ENCODE data around the gene RAVER2.

Gene RAVER2

DNA sequence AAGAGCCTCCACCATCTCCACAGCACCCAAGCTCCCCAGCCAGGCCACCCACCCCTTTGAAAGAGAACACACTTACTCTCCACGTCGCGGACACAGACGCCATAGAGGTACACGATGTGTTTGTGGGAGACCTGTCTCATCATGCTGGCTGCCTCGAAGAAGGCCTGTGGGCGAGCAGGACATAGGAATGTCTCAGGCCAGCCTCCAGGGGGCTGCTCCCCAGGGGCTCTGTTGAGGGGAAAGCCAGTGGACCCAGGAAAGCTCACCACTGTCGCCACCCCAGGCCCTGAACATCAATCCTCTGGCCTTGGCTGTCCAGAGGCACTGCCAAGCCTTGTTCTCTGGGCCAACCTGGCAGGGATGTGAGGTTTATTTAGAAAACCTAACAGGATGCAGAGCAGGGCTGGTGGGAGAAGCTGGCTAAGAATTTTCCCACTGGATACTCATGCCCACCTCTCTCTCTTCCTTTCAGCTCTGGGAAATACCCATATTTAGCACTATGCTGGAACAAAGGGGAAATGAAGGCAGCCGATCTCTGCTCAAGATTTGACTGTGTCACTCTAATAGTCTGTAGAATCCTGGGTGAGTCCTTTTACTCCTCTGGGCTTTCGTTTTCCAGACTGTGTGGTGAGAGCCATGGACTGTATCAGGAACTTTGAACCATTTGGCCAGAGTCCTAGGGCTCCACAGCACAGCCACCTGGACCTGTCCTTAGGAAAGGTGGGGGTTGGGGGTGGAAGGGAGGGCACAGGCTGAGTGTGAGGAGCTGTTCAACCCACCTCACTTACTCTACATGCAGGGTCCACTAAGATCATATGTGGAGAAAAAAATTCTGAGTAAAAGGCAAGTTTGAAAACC, 101.9 kb downstream of the RAVER2 start:
- TF ChIP-seq SUZ12 (IDR thresholded peaks at IDR 0.05; ENCODE audit: extremely low read depth, insufficient read depth, insufficient read length) (no peak), ZNF274 (IDR thresholded peaks at IDR 0.05; ENCODE audit: low read depth, low read length) (no peak), YY1 (IDR thresholded peaks at IDR 0.05; ENCODE audit: insufficient read depth, insufficient read length) (no peak)
- Histone ChIP-seq H3K27me3 (ENCODE audit: insufficient read depth, insufficient read length) (no peaks in the 10 kb centered on the region), H3K9me3 (ENCODE audit: insufficient read depth, low read length) (no peaks in the 10 kb centered on the region), H3K36me3 (ENCODE audit: insufficient read depth, insufficient read length, low read length) (peaks cover 84% of the 10 kb centered on the region), H3K4me1 (ENCODE audit: insufficient read depth, insufficient read length) (no peaks in the 10 kb centered on the region), H3K4me3 (ENCODE audit: insufficient read length, low read depth) (no peak overlapping the region), H3K9ac (ENCODE audit: insufficient read length, low read depth) (no peak overlapping the region)
- no peak for DNase-seq (ENCODE audit: low read depth, low spot score)

DNA sequence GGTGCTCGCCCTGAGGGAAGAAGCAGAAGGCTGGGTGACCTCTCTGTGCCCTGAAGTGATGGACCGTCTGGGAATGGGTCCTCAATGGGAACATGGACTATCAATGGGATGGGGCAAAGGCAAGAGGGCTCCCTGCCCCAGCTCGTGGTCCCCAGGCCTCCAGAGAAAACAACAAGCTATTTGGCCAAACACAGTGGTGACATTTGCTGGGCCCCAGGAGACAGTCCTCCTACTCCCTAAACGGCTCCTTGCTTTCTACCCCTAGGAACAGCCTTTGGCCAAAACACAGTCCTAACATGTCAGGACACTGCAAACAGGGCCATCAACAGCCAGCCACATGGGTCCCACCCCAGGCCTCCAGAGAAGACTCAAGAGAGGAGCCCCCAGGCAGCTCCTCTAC, 102.8 kb downstream of the RAVER2 start:
- H3K9ac ChIP-seq (ENCODE audit: insufficient read length, low read depth), result no peak overlapping the region
- no peaks in the 10 kb centered on the region for H3K4me1 ChIP-seq (ENCODE audit: insufficient read depth, insufficient read length)
- no peaks in the 10 kb centered on the region for H3K9me3 ChIP-seq (ENCODE audit: insufficient read depth, low read length)
- DNase-seq (ENCODE audit: low read depth, low spot score), result no peak
- peaks cover 85% of the 10 kb centered on the region for H3K36me3 ChIP-seq (ENCODE audit: insufficient read depth, insufficient read length, low read length)
- no peak overlapping the region for H3K4me3 ChIP-seq (ENCODE audit: insufficient read length, low read depth)
- no peaks in the 10 kb centered on the region for H3K27me3 ChIP-seq (ENCODE audit: insufficient read depth, insufficient read length)
- TF ChIP-seq YY1 (IDR thresholded peaks at IDR 0.05; ENCODE audit: insufficient read depth, insufficient read length) (no peak), ZNF274 (IDR thresholded peaks at IDR 0.05; ENCODE audit: low read depth, low read length) (no peak), SUZ12 (IDR thresholded peaks at IDR 0.05; ENCODE audit: extremely low read depth, insufficient read depth, insufficient read length) (no peak)

DNA sequence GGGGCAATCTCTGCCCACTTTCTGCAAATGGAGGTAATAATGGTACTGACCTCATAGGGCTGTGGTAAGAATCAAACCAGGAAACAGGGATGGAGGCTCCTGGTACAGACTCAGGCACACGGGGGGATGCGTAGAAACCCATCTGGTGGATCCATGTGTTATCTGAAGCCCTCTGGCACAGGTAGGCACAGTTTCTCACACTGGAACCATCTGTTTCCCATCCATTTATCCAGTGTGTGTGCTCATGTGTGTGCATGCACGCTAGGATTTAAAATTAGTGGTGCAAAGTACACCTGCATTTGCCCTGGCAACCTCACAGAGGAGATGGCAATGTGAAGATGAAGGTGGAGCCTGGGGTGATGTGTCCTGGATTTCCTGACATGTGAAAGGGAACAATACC, 103.3 kb downstream of the RAVER2 start:
- no peaks in the 10 kb centered on the region for H3K27me3 ChIP-seq (ENCODE audit: insufficient read depth, insufficient read length)
- no peak for DNase-seq (ENCODE audit: low read depth, low spot score)
- no peak overlapping the region for H3K9ac ChIP-seq (ENCODE audit: insufficient read length, low read depth)
- peaks cover 86% of the 10 kb centered on the region for H3K36me3 ChIP-seq (ENCODE audit: insufficient read depth, insufficient read length, low read length)
- no peaks in the 10 kb centered on the region for H3K9me3 ChIP-seq (ENCODE audit: insufficient read depth, low read length)
- no peak overlapping the region for H3K4me3 ChIP-seq (ENCODE audit: insufficient read length, low read depth)
- TF ChIP-seq SUZ12 (IDR thresholded peaks at IDR 0.05; ENCODE audit: extremely low read depth, insufficient read depth, insufficient read length) (no peak), ZNF274 (IDR thresholded peaks at IDR 0.05; ENCODE audit: low read depth, low read length) (no peak), YY1 (IDR thresholded peaks at IDR 0.05; ENCODE audit: insufficient read depth, insufficient read length) (no peak)
- H3K4me1 ChIP-seq (ENCODE audit: insufficient read depth, insufficient read length), result no peaks in the 10 kb centered on the region

DNA sequence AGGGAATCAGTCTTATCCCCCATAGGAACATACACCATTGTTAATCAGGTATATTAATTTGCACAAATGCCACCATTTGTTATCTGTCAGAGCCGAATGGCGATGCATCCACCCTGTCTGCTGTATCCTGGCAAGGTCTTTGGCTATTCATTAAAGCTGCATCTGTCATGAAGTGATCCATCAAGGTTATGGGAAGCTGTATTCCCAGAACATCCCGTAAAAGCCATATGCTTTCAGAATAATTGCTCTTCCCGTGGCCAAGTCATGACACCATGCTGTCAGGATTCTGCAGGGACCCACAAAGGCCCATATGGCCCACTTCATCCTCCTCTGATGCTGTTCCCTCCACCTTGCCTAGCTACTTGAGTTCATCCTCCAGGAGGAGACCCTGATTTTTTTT, 103.9 kb downstream of the RAVER2 start:
- Histone ChIP-seq H3K27me3 (ENCODE audit: insufficient read depth, insufficient read length) (no peaks in the 10 kb centered on the region), H3K36me3 (ENCODE audit: insufficient read depth, insufficient read length, low read length) (peaks cover 85% of the 10 kb centered on the region), H3K4me3 (ENCODE audit: insufficient read length, low read depth) (no peak overlapping the region), H3K4me1 (ENCODE audit: insufficient read depth, insufficient read length) (no peaks in the 10 kb centered on the region), H3K9me3 (ENCODE audit: insufficient read depth, low read length) (no peaks in the 10 kb centered on the region), H3K9ac (ENCODE audit: insufficient read length, low read depth) (no peak overlapping the region)
- no peak for DNase-seq (ENCODE audit: low read depth, low spot score)
- TF ChIP-seq ZNF274 (IDR thresholded peaks at IDR 0.05; ENCODE audit: low read depth, low read length), result no peak
- no peak for TF ChIP-seq YY1 (IDR thresholded peaks at IDR 0.05; ENCODE audit: insufficient read depth, insufficient read length)
- TF ChIP-seq SUZ12 (IDR thresholded peaks at IDR 0.05; ENCODE audit: extremely low read depth, insufficient read depth, insufficient read length), result no peak

DNA sequence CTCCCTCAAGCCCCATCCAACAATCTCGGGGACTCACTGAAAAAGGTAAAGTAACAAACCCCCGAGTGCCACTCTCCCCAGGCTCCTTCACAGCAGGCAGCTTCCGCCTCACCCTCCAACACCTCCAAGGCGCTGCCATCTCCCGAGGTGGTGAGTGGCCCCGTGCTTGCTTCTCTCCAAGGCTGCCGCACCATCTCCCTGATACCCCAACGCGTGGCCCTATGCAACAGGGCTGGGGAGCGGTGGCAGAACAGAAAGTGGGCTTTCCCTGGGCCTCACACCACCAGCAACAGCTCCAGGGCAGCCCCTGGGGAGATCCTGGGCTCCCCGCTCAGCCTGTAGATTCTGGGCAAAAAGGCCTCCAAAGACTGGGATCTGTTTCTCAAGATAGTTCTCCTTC, 105.1 kb downstream of the RAVER2 start:
- Histone ChIP-seq H3K36me3 (ENCODE audit: insufficient read depth, insufficient read length, low read length) (peaks cover 86% of the 10 kb centered on the region), H3K9ac (ENCODE audit: insufficient read length, low read depth) (no peak overlapping the region)

DNA sequence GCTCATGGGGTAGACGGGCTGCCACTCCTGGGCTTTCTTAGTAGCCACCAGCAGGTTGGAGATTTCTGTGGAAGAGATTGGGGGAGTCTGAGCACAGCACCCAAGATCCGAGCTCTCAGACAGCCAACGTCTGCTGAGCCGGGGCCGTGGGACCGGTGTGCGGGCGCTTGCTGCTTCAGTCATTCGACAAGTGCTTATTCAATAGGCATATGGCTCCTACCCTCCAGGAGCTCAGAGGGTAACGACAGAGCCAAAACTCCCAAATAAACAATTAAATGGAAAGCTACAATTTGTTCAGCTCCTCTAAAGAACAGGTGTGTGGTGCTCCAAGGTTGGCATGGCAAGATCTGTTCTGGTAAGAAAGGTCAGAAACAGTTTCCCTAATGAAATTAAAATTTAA, 106.0 kb downstream of the RAVER2 start:
- Histone ChIP-seq H3K9me3 (ENCODE audit: insufficient read depth, low read length) (no peaks in the 10 kb centered on the region), H3K36me3 (ENCODE audit: insufficient read depth, insufficient read length, low read length) (peaks cover 86% of the 10 kb centered on the region)

More for the DNA sequence above, 105.1 kb downstream of the RAVER2 start:
- TF ChIP-seq SUZ12 (IDR thresholded peaks at IDR 0.05; ENCODE audit: extremely low read depth, insufficient read depth, insufficient read length), result no peak
- no peak for TF ChIP-seq YY1 (IDR thresholded peaks at IDR 0.05; ENCODE audit: insufficient read depth, insufficient read length)
- no peak for TF ChIP-seq ZNF274 (IDR thresholded peaks at IDR 0.05; ENCODE audit: low read depth, low read length)
- no peak for DNase-seq (ENCODE audit: low read depth, low spot score)
- Histone ChIP-seq H3K9me3 (ENCODE audit: insufficient read depth, low read length) (no peaks in the 10 kb centered on the region), H3K4me1 (ENCODE audit: insufficient read depth, insufficient read length) (no peaks in the 10 kb centered on the region), H3K4me3 (ENCODE audit: insufficient read length, low read depth) (no peak overlapping the region), H3K27me3 (ENCODE audit: insufficient read depth, insufficient read length) (no peaks in the 10 kb centered on the region)

DNA sequence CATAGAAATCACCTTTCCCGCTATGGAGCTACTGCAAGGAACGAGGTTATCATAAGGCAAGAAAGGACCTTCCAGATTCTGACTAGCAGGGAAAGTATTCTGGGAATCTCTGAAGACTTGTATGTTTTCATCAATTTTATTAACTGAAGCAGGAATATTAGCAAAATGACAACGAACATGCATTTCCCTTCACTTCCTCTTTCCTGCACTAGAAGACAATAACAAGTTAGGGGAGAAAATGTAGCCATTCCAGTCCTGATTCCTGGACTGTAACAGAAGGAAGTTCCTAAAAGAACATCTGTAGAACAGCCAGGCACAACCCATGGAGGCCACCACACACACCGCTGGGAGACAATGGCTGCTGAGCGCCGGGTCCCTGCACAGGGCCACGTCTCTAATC, 106.8 kb downstream of the RAVER2 start:
- no peaks in the 10 kb centered on the region for H3K27me3 ChIP-seq (ENCODE audit: insufficient read depth, insufficient read length)
- peaks cover 86% of the 10 kb centered on the region for H3K36me3 ChIP-seq (ENCODE audit: insufficient read depth, insufficient read length, low read length)
- no peaks in the 10 kb centered on the region for H3K9me3 ChIP-seq (ENCODE audit: insufficient read depth, low read length)
- TF ChIP-seq YY1 (IDR thresholded peaks at IDR 0.05; ENCODE audit: insufficient read depth, insufficient read length) (no peak), ZNF274 (IDR thresholded peaks at IDR 0.05; ENCODE audit: low read depth, low read length) (no peak), SUZ12 (IDR thresholded peaks at IDR 0.05; ENCODE audit: extremely low read depth, insufficient read depth, insufficient read length) (no peak)
- H3K4me3 ChIP-seq (ENCODE audit: insufficient read length, low read depth), result no peak overlapping the region
- H3K9ac ChIP-seq (ENCODE audit: insufficient read length, low read depth), result no peak overlapping the region
- no peaks in the 10 kb centered on the region for H3K4me1 ChIP-seq (ENCODE audit: insufficient read depth, insufficient read length)
- DNase-seq (ENCODE audit: low read depth, low spot score), result no peak

More for the DNA sequence above, 106.0 kb downstream of the RAVER2 start:
- Histone ChIP-seq H3K9ac (ENCODE audit: insufficient read length, low read depth) (no peak overlapping the region), H3K4me1 (ENCODE audit: insufficient read depth, insufficient read length) (no peaks in the 10 kb centered on the region), H3K4me3 (ENCODE audit: insufficient read length, low read depth) (no peak overlapping the region), H3K27me3 (ENCODE audit: insufficient read depth, insufficient read length) (no peaks in the 10 kb centered on the region)
- no peak for DNase-seq (ENCODE audit: low read depth, low spot score)
- TF ChIP-seq SUZ12 (IDR thresholded peaks at IDR 0.05; ENCODE audit: extremely low read depth, insufficient read depth, insufficient read length) (no peak), YY1 (IDR thresholded peaks at IDR 0.05; ENCODE audit: insufficient read depth, insufficient read length) (no peak), ZNF274 (IDR thresholded peaks at IDR 0.05; ENCODE audit: low read depth, low read length) (no peak)
